ENCODE results near the gene TPST1.
"Not testable (repeated sequence)": the region's sequence is repeated elsewhere in the genome, so short reads cannot be mapped to it uniquely, and the experiment has no call there.

The TPST1 gene

GRCh38 chr7:66204822-66205740 lies at the start of gene TPST1:
TSS of gene TPST1 (plus strand) at chr7:66205334. CDS start at chr7:66240426, 35,092 bp downstream.
- DNase-seq = peak; percentile 93

DNA sequence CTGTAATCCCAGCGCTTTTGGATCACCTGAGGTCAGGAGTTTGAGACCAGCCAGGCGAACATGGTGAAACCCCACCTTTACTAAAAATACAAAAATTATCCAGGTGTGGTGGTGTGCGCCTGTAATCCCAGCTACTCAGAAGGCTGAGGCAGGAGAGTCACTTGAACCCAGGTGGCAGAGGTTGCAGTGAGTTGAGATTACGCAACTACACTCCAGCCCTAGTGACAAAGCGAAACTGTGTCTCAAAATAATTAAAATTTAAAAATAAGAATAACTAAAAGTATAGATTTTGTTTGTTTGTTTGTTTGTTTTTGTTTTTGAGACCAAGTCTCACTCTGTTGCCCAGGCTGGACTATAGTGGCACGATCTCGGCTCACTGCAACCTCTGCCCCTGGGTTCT lies 49.1 kb upstream of the TPST1 start:
- not testable (repeated sequence) for DNase-seq

DNA sequence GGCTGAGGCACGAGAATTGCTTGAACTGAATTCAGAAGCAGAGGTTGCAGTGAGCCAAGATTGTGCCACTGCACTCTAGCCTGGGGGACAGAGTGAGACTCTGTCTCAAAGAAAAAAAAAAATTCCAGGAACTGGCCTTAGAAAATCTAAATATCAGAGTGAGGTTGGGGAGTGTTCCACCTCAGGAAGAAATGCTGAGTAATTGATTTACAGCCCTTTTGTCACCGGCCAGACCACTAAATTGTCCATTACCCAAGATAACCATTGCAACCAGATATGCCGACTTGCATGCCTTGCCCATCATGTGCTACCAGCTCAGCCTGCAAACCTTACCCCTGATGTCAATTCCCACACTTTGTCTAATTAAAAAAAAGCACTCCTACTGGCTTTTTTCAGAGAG lies 48.1 kb upstream of the TPST1 start:
- no peak for DNase-seq

DNA sequence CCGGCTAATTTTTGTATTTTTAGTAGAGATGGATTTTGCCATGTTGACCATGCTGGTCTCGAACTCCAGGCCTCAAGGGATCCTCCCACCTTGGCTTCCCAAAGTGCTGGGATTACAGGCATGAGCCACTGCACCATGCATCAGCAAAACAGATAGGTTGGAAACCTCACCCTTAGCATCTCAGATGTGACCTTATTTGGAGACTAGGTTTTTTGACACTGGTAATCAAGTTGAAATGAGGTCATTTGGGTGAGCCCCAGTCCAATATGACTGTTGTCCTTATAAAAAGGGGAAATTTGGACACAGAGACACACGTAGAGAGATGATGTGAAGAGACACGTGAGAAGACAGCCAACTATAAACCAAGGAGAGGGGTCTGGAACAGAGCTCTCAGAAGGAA lies 42.5 kb upstream of the TPST1 start:
- DNase-seq = no peak

DNA sequence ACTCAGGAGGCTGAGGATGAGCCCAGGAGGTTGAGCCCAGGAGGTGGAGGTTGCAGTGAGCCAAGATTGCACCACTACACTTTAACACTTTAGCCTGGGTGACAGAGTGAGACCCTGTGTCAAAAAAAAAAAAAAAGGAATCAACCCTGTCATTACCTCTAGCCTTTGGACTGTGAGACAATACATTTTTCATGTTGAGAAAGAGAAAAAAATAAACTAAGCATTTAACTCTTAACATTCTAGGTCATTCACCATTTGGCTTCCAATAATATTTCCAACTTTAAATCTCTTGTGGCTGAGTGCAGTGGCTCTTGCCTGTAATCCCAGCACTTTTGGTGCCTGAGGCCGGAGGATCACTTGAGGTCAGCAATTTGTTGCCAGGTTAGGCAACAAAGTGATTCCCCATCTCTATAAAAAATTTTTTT lies 41.9 kb upstream of the TPST1 start:
- DNase-seq = no peak

- DNase-seq = no peak
These were observed 40.8 kb upstream of the TPST1 start for GRCh38 chr7:66164356-66164755.

DNA sequence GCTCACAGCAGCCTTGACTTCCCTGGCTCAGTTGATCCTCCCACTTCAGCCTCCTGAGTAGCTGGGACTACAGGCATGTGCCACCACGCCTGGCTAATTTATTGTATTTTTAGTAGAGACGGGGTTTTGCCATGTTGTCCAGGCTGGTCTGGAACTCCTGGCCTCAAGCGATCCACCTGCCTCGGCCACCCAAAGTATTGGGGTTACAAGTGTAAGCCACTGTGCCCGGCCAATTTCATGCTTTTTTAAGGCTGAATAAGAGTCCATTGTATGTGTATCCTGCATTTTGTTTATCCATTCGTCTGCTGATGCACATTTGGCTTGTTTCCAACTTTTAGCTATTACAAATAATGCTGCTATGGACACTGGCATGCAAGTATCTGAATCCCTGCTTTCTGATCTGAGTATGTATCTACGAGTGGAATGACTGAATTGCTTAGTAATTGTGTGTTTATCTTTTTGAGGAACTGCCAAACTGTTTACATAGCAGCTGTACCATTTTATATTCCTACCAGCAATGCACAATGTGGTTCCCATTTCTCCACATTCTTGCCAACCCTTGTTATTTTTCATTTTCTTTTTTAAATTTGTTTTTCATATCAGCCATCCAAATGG lies 37.3 kb upstream of the TPST1 start:
- DNase-seq = peak; percentile 41

GRCh38 chr7:66169616-66170015 lies 35.5 kb upstream of the TPST1 start:
- no peak for DNase-seq

DNA sequence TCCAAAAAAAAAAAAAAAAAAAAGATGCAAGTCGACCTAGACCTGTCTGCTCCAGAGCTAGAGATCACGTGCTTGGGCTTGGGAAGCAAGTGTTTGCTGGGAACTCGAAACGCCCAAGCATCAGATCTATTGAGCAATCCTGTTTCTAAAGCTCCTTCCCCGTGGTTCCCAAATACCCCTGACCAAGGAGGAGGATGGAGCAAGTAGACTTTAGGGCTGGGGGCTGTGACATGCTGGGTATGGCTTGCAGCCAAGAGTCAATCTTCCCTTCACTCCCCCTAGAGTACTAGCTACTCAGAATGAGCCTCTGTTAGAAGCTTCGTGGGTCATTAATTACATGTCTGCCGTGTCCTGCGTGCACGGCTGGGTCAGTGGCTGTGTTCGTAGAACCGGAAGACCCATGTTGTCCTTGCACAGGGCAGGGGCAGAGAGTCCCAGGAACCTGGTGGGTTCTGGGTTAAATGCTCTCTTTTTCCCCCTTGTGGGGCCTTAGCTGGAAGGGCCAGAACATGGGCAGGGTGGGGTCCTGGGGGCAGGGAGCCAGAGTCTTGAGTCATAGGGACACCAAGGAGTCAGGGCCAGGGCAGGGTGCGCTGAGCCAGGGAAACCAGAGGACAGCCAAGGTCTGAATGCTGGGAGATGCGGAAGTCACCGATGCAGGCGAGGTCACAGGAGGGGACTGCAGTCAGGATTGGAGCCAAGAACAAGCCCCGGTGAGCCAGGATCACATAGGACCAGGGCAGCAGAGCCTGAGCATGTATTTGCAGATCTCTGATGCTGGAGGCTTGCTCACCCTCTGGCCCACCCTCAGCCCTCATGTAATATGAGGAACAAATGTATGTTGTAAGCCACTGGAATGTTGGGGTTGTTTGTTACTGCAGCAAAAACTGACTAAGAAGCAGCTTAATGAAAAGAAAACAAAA lies 34.6 kb upstream of the TPST1 start:
- DNase-seq = no peak

- DNase-seq = not testable (repeated sequence)
These were observed 32.4 kb upstream of the TPST1 start for GRCh38 chr7:66172536-66173401.

GRCh38 chr7:66173856-66174255 lies 31.3 kb upstream of the TPST1 start:
- DNase-seq = no peak

- not testable (repeated sequence) for DNase-seq
These were observed 30.1 kb upstream of the TPST1 start for GRCh38 chr7:66175006-66175405.

DNA sequence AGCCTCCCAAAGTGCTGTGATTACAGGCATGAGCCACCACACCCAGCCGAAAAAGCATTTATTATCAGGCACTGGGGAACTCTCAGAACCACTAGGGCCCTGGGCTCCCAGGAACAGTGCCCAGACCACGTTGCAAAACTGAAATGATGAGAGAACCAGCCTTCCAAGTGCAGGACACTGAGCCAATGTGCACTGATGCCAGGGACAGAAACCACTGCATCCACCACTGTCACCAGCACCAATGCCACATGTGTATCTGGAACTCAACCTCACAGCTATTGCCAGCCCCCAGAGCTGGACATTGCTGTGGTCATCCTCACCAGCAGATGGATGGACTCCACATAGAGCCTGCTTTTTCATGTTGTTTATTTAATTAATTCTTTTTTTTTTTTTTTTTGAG lies 28.2 kb upstream of the TPST1 start:
- no peak for DNase-seq

DNA sequence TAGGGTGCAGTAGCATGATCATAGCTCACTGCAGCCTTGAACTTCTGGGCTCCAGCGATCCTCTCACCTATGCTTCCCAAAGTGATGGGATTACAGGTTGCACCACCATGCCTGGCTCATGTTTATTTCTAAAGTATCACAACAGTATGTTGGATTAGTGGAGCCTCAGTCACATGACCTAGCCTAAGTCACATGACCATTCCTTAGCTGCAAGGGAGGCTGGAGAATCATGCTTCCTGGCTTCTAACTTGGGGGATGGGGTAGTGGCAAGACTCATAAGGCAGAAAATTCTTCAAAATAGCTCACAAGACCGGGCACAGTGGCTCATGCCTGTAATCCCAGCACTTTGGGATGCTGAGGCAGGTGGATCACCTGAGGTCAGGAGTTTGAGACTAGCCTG lies 26.9 kb upstream of the TPST1 start:
- DNase-seq = no peak

GRCh38 chr7:66181329-66181728 lies 23.8 kb upstream of the TPST1 start:
- DNase-seq = no peak

- DNase-seq = no peak
These were observed 23.3 kb upstream of the TPST1 start for GRCh38 chr7:66181845-66182244.

- DNase-seq = no peak
These were observed 22.2 kb upstream of the TPST1 start for GRCh38 chr7:66182920-66183319.

DNA sequence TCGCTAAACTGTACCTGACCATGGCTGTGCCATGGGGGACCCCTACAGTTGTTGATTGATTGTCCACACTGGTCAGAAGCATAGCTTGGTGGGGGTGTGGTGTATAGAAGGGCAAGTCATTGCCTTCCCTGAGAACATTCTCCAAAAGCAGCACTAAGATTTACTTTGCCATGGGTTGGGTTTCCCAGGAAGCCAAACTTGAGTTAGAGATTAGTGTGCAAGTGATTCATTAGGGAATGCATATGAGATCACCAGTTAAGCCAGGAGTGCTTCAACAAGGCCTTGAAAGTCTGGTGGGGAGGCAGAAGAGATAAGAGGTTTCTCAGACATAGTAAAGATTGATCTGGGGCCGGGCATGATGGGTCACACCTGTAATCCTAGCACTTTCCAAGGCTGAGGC lies 21.4 kb upstream of the TPST1 start:
- no peak for DNase-seq

GRCh38 chr7:66185680-66186187 lies 19.4 kb upstream of the TPST1 start:
- no peak for DNase-seq

- no peak for DNase-seq
These were observed 18.1 kb upstream of the TPST1 start for GRCh38 chr7:66186991-66187390.

GRCh38 chr7:66187905-66188304 lies 17.2 kb upstream of the TPST1 start:
- no peak for DNase-seq

- DNase-seq = no peak
These were observed 16.5 kb upstream of the TPST1 start for GRCh38 chr7:66188645-66189044.
